Measurements from ENCODE around the gene MAP1A. TPM values are rescaled to one million over a fixed set of nuclear protein-coding genes. Genes with fewer than 3 reads are reported as not detected.

Gene MAP1A
- 0.21 and 0.24 TPM in 2 replicates for total RNA-seq

GRCh38 chr15:43517354-43518196, at the start of gene MAP1A:
Gene MAP1A, plus strand, starts transcription at chr15:43517608. Its CDS starts 3,866 bp downstream, at chr15:43521474.

GRCh38 chr15:43492673-43493601, 24.5 kb upstream of the MAP1A start, which contains the start of gene TP53BP1:
Gene TP53BP1, minus strand, starts transcription at chr15:43493156. Its CDS starts 113 bp downstream, at chr15:43493043.

Other genes with a start within 250 kb of the MAP1A start
- not detected in 2 replicates for gene TGM7, start 215.4 kb upstream of the MAP1A start, total RNA-seq
- 3.9 and 7.0 TPM in 2 replicates for gene LCMT2, start 187.0 kb upstream of the MAP1A start, total RNA-seq
- gene ZSCAN29, start 146.6 kb upstream of the MAP1A start, total RNA-seq, result 33.3 and 38.2 TPM in 2 replicates
- gene TUBGCP4, start 146.5 kb upstream of the MAP1A start, total RNA-seq, result 22.7 and 24.1 TPM in 2 replicates
- gene TP53BP1, start 24.5 kb upstream of the MAP1A start, total RNA-seq, result 28.0 and 31.1 TPM in 2 replicates
- 29.4 and 67.8 TPM in 2 replicates for gene PPIP5K1, start 72.6 kb downstream of the MAP1A start, total RNA-seq
- 10.4 and 11.8 TPM in 2 replicates for gene CKMT1B, start 76.4 kb downstream of the MAP1A start, total RNA-seq
- gene STRC, start 101.2 kb downstream of the MAP1A start, total RNA-seq, result 0.43 and 0.72 TPM in 2 replicates
- 0.85 and 3.6 TPM in 2 replicates for gene CATSPER2, start 131.2 kb downstream of the MAP1A start, total RNA-seq
- gene CKMT1A, start 176.3 kb downstream of the MAP1A start, total RNA-seq, result 17.3 and 47.0 TPM in 2 replicates
- 117 and 120 TPM in 2 replicates for gene PDIA3, start 228.8 kb downstream of the MAP1A start, total RNA-seq